HG03354 (cell line): ENCODE measurements around the gene CIP2A.

Source experiments
- ATAC-seq: cut with Tn5 transposase; IDR thresholded peaks from one replicate; pipeline ENCODE4 v1.9.1; 2021; ENCODE audit warnings: mild to moderate bottlenecking; ENCODE audit not compliant: unreplicated experiment, poor library complexity, severe bottlenecking

CIP2A gene

GRCh38 chr3:108566599-108566998 lies 22.6 kb downstream of the CIP2A start:
- no peak for ATAC-seq

GRCh38 chr3:108565506-108565905 lies 23.7 kb downstream of the CIP2A start:
- no peak for ATAC-seq

- no peak for ATAC-seq
These were observed 24.7 kb downstream of the CIP2A start for GRCh38 chr3:108564564-108564963.

GRCh38 chr3:108562565-108562964 lies 26.7 kb downstream of the CIP2A start:
- ATAC-seq: no peak

GRCh38 chr3:108555966-108556581 lies 33.2 kb downstream of the CIP2A start:
- no peak for ATAC-seq

GRCh38 chr3:108554913-108555571 lies 34.2 kb downstream of the CIP2A start:
- ATAC-seq: no peak

GRCh38 chr3:108554229-108554628 lies 35.0 kb downstream of the CIP2A start:
- ATAC-seq: no peak

- peak; percentile 70 for ATAC-seq
These were observed 36.7 kb downstream of the CIP2A start for GRCh38 chr3:108552267-108553159.

- no peak for ATAC-seq
These were observed 40.4 kb downstream of the CIP2A start for GRCh38 chr3:108548886-108549285.

- no peak for ATAC-seq
These were observed 40.9 kb downstream of the CIP2A start for GRCh38 chr3:108548304-108548703.

GRCh38 chr3:108546692-108547091 lies 42.5 kb downstream of the CIP2A start:
- no peak for ATAC-seq

- ATAC-seq: no peak
These were observed 43.0 kb downstream of the CIP2A start for GRCh38 chr3:108546247-108546646.

- ATAC-seq: no peak
These were observed 51.2 kb downstream of the CIP2A start for GRCh38 chr3:108538083-108538482.

GRCh38 chr3:108528459-108529252 lies 60.6 kb downstream of the CIP2A start:
- ATAC-seq: peak; percentile 93

- no peak for ATAC-seq
These were observed 61.4 kb downstream of the CIP2A start for GRCh38 chr3:108527817-108528216.

- no peak for ATAC-seq
These were observed 62.1 kb downstream of the CIP2A start for GRCh38 chr3:108527109-108527508.

- no peak for ATAC-seq
These were observed 63.3 kb downstream of the CIP2A start for GRCh38 chr3:108525971-108526370.

GRCh38 chr3:108525256-108525655 lies 64.0 kb downstream of the CIP2A start:
- ATAC-seq: no peak

- no peak for ATAC-seq
These were observed 64.7 kb downstream of the CIP2A start for GRCh38 chr3:108524537-108524936.

- ATAC-seq: no peak
These were observed 70.3 kb downstream of the CIP2A start for GRCh38 chr3:108518895-108519294.
